Ishikawa (cell line): ENCODE results near the gene PRLH.

ENCODE experiments used
- CEBPB ChIP-seq: IDR thresholded peaks from 2 replicates; pipeline ENCODE4 v1.6.1; 2012
- CREB1 ChIP-seq: IDR thresholded peaks from 2 replicates; pipeline ENCODE4 v1.6.1; 2012; ENCODE audit warnings: low read depth
- EGR1 ChIP-seq: IDR thresholded peaks from 2 replicates; pipeline ENCODE4 v1.6.1; 2012
- EP300 ChIP-seq: IDR thresholded peaks from 2 replicates; pipeline ENCODE4 v1.6.1; 2012; ENCODE audit warnings: borderline replicate concordance
- FOXM1 ChIP-seq: IDR thresholded peaks from 2 replicates; pipeline ENCODE4 v1.6.1; 2012; ENCODE audit warnings: low read depth, borderline replicate concordance
- MAX ChIP-seq: IDR thresholded peaks from 2 replicates; pipeline ENCODE4 v1.6.1; 2012
- NFIC ChIP-seq: IDR thresholded peaks from 2 replicates; pipeline ENCODE4 v1.6.1; 2012
- RAD21 ChIP-seq: IDR thresholded peaks from 2 replicates; pipeline ENCODE4 v1.6.1; 2012; ENCODE audit warnings: low read depth
- REST ChIP-seq: IDR thresholded peaks from 2 replicates; pipeline ENCODE4 v1.6.1; 2012; ENCODE audit warnings: low read depth, mild to moderate bottlenecking
- TAF1 ChIP-seq: IDR thresholded peaks from 2 replicates; pipeline ENCODE4 v1.6.1; 2012; ENCODE audit warnings: low read depth, mild to moderate bottlenecking
- TCF12 ChIP-seq: IDR thresholded peaks from 2 replicates; pipeline ENCODE4 v1.6.1; 2012; ENCODE audit warnings: low read depth
- TEAD4 ChIP-seq: IDR thresholded peaks from 2 replicates; pipeline ENCODE4 v1.6.1; 2012
- USF1 ChIP-seq: IDR thresholded peaks from 2 replicates; pipeline ENCODE4 v1.6.1; 2012
- YY1 ChIP-seq: IDR thresholded peaks from 2 replicates; pipeline ENCODE4 v1.6.1; 2012; ENCODE audit warnings: low read depth
- ZBTB7A ChIP-seq: IDR thresholded peaks from 2 replicates; pipeline ENCODE4 v1.6.1; 2012; ENCODE audit warnings: low read depth

PRLH gene

GRCh38 chr2:237592425-237592980 is 26.1 kb downstream of the PRLH start:
- TF ChIP-seq MAX, result no peak
- TF ChIP-seq RAD21, result no peak
- no peak for TF ChIP-seq EP300
- TF ChIP-seq REST, result no peak
- TF ChIP-seq ZBTB7A, result no peak
- no peak for TF ChIP-seq TAF1
- TF ChIP-seq CREB1, result no peak
- TF ChIP-seq YY1, result no peak
- no peak for TF ChIP-seq USF1
- no peak for TF ChIP-seq CEBPB
- TF ChIP-seq NFIC, result no peak
- no peak for TF ChIP-seq TEAD4
- no peak for TF ChIP-seq TCF12
- TF ChIP-seq EGR1, result no peak
- no peak for TF ChIP-seq FOXM1

GRCh38 chr2:237593036-237593435 is 26.7 kb downstream of the PRLH start:
- TF ChIP-seq CREB1, result no peak
- no peak for TF ChIP-seq EGR1
- no peak for TF ChIP-seq ZBTB7A
- TF ChIP-seq NFIC, result no peak
- no peak for TF ChIP-seq TEAD4
- TF ChIP-seq REST, result no peak
- TF ChIP-seq EP300, result no peak
- TF ChIP-seq RAD21, result no peak
- no peak for TF ChIP-seq TCF12
- TF ChIP-seq MAX, result no peak

GRCh38 chr2:237593596-237594320 is 27.4 kb downstream of the PRLH start:
- TF ChIP-seq NFIC, result no peak
- TF ChIP-seq FOXM1, result no peak
- no peak for TF ChIP-seq RAD21
- no peak for TF ChIP-seq ZBTB7A
- no peak for TF ChIP-seq EGR1
- TF ChIP-seq CREB1, result no peak
- TF ChIP-seq CEBPB, result no peak
- no peak for TF ChIP-seq USF1
- TF ChIP-seq EP300, result no peak
- TF ChIP-seq TCF12, result no peak
- TF ChIP-seq TEAD4, result no peak
- no peak for TF ChIP-seq YY1
- TF ChIP-seq MAX, result no peak
- TF ChIP-seq REST, result no peak
- TF ChIP-seq TAF1, result no peak

GRCh38 chr2:237594514-237594871 is 28.1 kb downstream of the PRLH start:
- no peak for TF ChIP-seq EP300
- TF ChIP-seq USF1, result no peak
- no peak for TF ChIP-seq TAF1
- no peak for TF ChIP-seq TCF12
- TF ChIP-seq YY1, result no peak
- TF ChIP-seq MAX, result no peak
- TF ChIP-seq NFIC, result no peak
- TF ChIP-seq TEAD4, result no peak
- TF ChIP-seq EGR1, result no peak
- TF ChIP-seq CEBPB, result no peak
- no peak for TF ChIP-seq FOXM1
- TF ChIP-seq ZBTB7A, result no peak
- no peak for TF ChIP-seq CREB1
- TF ChIP-seq REST, result no peak
- no peak for TF ChIP-seq RAD21
